Liver (tissue), 9 donors: ENCODE results near the gene SH3RF3. TPM values are rescaled to one million over a fixed set of nuclear protein-coding genes. Genes with fewer than 3 reads are reported as not detected.

Experiments
- DNase-seq: peaks from one replicate; pipeline ENCODE4 v3.0.0-alpha.2; 2017; ENCODE audit warnings: low spot score
- H3K27ac ChIP-seq, 2 donors: one replicate each; pipeline ENCODE4 v1.7.0; 2013; ENCODE audit warnings: inconsistent platforms in 2 of 2, low read length in 2 of 2, control low read depth in 1 of 2, low read depth in 1 of 2, mild to moderate bottlenecking in 1 of 2
- H3K27me3 ChIP-seq, 4 donors: one replicate each; pipeline versions ENCODE4 v1.6.1 to v1.7.0; 2013; ENCODE audit warnings: low read length in 3 of 4, inconsistent platforms in 1 of 4, mild to moderate bottlenecking in 1 of 4, moderate library complexity in 1 of 4; ENCODE audit not compliant: control insufficient read depth in 4 of 4, insufficient read depth in 4 of 4
- H3K36me3 ChIP-seq, 4 donors: one replicate each; pipeline versions ENCODE4 v1.6.1 to v1.7.0; 2013; ENCODE audit warnings: low read length in 3 of 4, mild to moderate bottlenecking in 3 of 4, low read depth in 1 of 4, moderate library complexity in 1 of 4; ENCODE audit not compliant: control insufficient read depth in 4 of 4, insufficient read depth in 3 of 4
- H3K4me1 ChIP-seq, 4 donors: one replicate each; pipeline versions ENCODE4 v1.6.1 to v1.7.0; 2013; ENCODE audit warnings: low read length in 3 of 4, mild to moderate bottlenecking in 3 of 4, moderate library complexity in 1 of 4; ENCODE audit not compliant: control insufficient read depth in 4 of 4, insufficient read depth in 4 of 4
- H3K4me3 ChIP-seq, 3 donors: one replicate each; pipeline versions ENCODE4 v1.6.1 to v1.7.0; 2013; ENCODE audit warnings: low read length in 3 of 3, control low read depth in 1 of 3, low read depth in 1 of 3, mild to moderate bottlenecking in 1 of 3
- H3K9ac ChIP-seq, 2 donors: one replicate each; pipeline ENCODE4 v1.7.0; 2013; ENCODE audit warnings: low read length in 2 of 2, mild to moderate bottlenecking in 2 of 2, moderate library complexity in 2 of 2, control low read depth in 1 of 2, low read depth in 1 of 2
- H3K9me3 ChIP-seq, 4 donors: one replicate each; pipeline versions ENCODE4 v1.6.1 to v1.7.0; 2013; ENCODE audit warnings: low read length in 3 of 4; ENCODE audit not compliant: control insufficient read depth in 4 of 4
- ATF3 ChIP-seq: IDR thresholded peaks from 2 replicates; pipeline ENCODE4 v1.6.1; 2016; ENCODE audit warnings: antibody characterized with exemption
- CTCF ChIP-seq: fragments of 150-350 bp; IDR thresholded peaks from 2 replicates; pipeline ENCODE4 v1.5.1; 2017; ENCODE audit warnings: improper control_type of control experiment, low read depth, low read length; ENCODE audit not compliant: missing input control
- EGR1 ChIP-seq, 2 donors: IDR thresholded peaks; 2 replicates each; pipeline ENCODE4 v1.6.1; 2016 to 2018; ENCODE audit warnings: antibody characterized with exemption in 2 of 2, low read depth in 2 of 2
- FOXA1 ChIP-seq: IDR thresholded peaks from 2 replicates; pipeline ENCODE4 v1.6.1; 2016; ENCODE audit warnings: antibody characterized with exemption
- FOXA2 ChIP-seq: IDR thresholded peaks from 2 replicates; pipeline ENCODE4 v1.6.1; 2016; ENCODE audit warnings: antibody characterized with exemption
- GABPA ChIP-seq, 2 donors: IDR thresholded peaks in 1 of 2; conservative IDR thresholded peaks in 1 of 2; 2 replicates each; pipeline ENCODE4 v1.6.1; 2016; ENCODE audit warnings: antibody characterized with exemption in 2 of 2, mild to moderate bottlenecking in 1 of 2, moderate library complexity in 1 of 2
- HNF4A ChIP-seq, 2 donors: conservative IDR thresholded peaks; 2 replicates each; pipeline ENCODE4 v1.6.1; 2016; ENCODE audit warnings: antibody characterized with exemption in 2 of 2, mild to moderate bottlenecking in 2 of 2
- HNF4G ChIP-seq: IDR thresholded peaks from 2 replicates; pipeline ENCODE4 v1.6.1; 2016; ENCODE audit warnings: antibody characterized with exemption
- JUND ChIP-seq, 2 donors: IDR thresholded peaks; 2 replicates each; pipeline ENCODE4 v1.6.1; 2016; ENCODE audit warnings: antibody characterized with exemption in 2 of 2
- NR2F2 ChIP-seq: IDR thresholded peaks from 2 replicates; pipeline ENCODE4 v1.6.1; 2016; ENCODE audit warnings: antibody characterized with exemption
- RAD21 ChIP-seq, 2 donors: IDR thresholded peaks; 2 replicates each; pipeline ENCODE4 v1.6.1; 2016; ENCODE audit warnings: antibody characterized with exemption in 2 of 2, mild to moderate bottlenecking in 2 of 2
- REST ChIP-seq: IDR thresholded peaks from 2 replicates; pipeline ENCODE4 v1.6.1; 2016; ENCODE audit warnings: antibody characterized with exemption, mild to moderate bottlenecking
- RXRA ChIP-seq, 2 donors: IDR thresholded peaks; 2 replicates each; pipeline ENCODE4 v1.6.1; 2017 to 2018; ENCODE audit warnings: antibody characterized with exemption in 2 of 2, mild to moderate bottlenecking in 1 of 2
- SP1 ChIP-seq: IDR thresholded peaks from 2 replicates; pipeline ENCODE4 v1.6.1; 2018; ENCODE audit warnings: antibody characterized with exemption, mild to moderate bottlenecking
- TAF1 ChIP-seq: conservative IDR thresholded peaks from 2 replicates; pipeline ENCODE4 v1.6.1; 2016; ENCODE audit warnings: antibody characterized with exemption, mild to moderate bottlenecking
- YY1 ChIP-seq: IDR thresholded peaks from 2 replicates; pipeline ENCODE4 v1.6.1; 2016; ENCODE audit warnings: antibody characterized with exemption, mild to moderate bottlenecking
- ZBTB33 ChIP-seq: IDR thresholded peaks from 2 replicates; pipeline ENCODE4 v1.6.1; 2016; ENCODE audit warnings: antibody characterized with exemption
- WGBS: extraction: QIAGEN DNeasy Blood & Tissue Kit; methylation state at CpG from one replicate; pipeline ENCODE4 v1.1.7; 2013; 5-methylcytosine and 5-hydroxymethylcytosine counted together
- polyA plus RNA-seq, 2 donors: library from polyadenylated mRNA; stranded (reverse) in 1 of 2; unstranded in 1 of 2; fragments of 200-250 nt in 1 of 2; fragments of >200 nt in 1 of 2; fragmentation: Nextera tagmentation in 1 of 2; extraction: Ambion mirVana in 1 of 2; gene quantifications; one replicate each; pipeline versions ENCODE4 v1.2.1 to v1.2.3, GENCODE V29; 2013 to 2015
- total RNA-seq, 2 donors: library from RNA; depleted of rRNA; stranded (reverse); fragments of >200 nt; gene quantifications; one replicate each; pipeline ENCODE4 v1.2.3, GENCODE V29; 2014
- TF ChIP-seq, protein P1 (sequence below): IDR thresholded peaks from 2 replicates; pipeline ENCODE4 v1.6.1; 2016; ENCODE audit warnings: antibody characterized with exemption
- donor health status: healthy.
- donor health status: healthy.
- donor health status: healthy.
- donor health status: healthy.
- donor health status: healthy.

SH3RF3 gene
- total and polyA plus RNA-seq, 4 donors: 0.11 to 1.0 (median 0.54) TPM

- no peak for TF ChIP-seq FOXA2
- TF ChIP-seq RAD21 (IDR thresholded peaks at IDR 0.05): no peak
- TF ChIP-seq CTCF: no peak
- TF ChIP-seq SP1: no peak
- no peak for TF ChIP-seq GABPA (IDR thresholded peaks at IDR 0.05 in 1 of 2, conservative IDR thresholded peaks at IDR 0.05 in 1 of 2)
- TF ChIP-seq YY1: no peak
- TF ChIP-seq FOXA1: no peak
- TF ChIP-seq TAF1: no peak
- TF ChIP-seq JUND (IDR thresholded peaks at IDR 0.05): no peak
- no peak for TF ChIP-seq HNF4A (conservative IDR thresholded peaks at IDR 0.05)
- no peak for TF ChIP-seq NR2F2
- TF ChIP-seq, protein P1, sequence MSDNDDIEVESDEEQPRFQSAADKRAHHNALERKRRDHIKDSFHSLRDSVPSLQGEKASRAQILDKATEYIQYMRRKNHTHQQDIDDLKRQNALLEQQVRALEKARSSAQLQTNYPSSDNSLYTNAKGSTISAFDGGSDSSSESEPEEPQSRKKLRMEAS: no peak
- TF ChIP-seq RXRA (IDR thresholded peaks at IDR 0.05): no peak
- no peak for TF ChIP-seq EGR1 (IDR thresholded peaks at IDR 0.05; ENCODE audit: low read depth in 2 of 2)
- no peak for TF ChIP-seq HNF4G
- Histone ChIP-seq H3K27ac (no peak overlapping the region), H3K9ac (no peak overlapping the region), H3K4me1 (peaks cover 2 to 13% (median 6%) of the 10 kb centered on the region in 4 donors), H3K36me3 (no peaks in the 10 kb centered on the region), H3K9me3 (no peaks in the 10 kb centered on the region), H3K4me3 (no peak overlapping the region), H3K27me3 (no peaks in the 10 kb centered on the region)
- no peak for DNase-seq
- 93% methylated on average over 11 of the region's 11 CpGs for WGBS
Measured at GRCh38 chr2:109225170-109225782, 96.3 kb downstream of the SH3RF3 start.

DNA sequence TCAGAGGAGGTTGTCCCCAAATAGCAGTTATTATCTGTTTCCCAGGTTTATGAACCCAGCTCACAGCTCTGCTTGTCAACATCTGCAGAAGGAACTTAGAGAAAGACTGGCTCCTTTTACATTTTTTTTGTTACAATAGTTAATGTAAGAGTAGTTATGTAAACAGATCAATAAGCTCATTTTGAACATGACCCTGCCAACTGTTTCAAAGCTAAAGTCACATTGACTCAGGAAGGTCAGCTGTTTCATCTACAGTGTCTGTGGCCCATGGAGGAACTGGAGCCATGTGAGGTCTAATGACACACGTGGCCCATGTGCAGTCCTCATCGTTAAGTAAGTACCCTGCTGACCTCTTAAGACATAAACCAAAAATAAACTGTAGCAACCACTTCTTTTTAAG, 97.1 kb downstream of the SH3RF3 start:
- Histone ChIP-seq H3K9ac (no peak overlapping the region), H3K27me3 (no peaks in the 10 kb centered on the region), H3K9me3 (no peaks in the 10 kb centered on the region), H3K36me3 (no peaks in the 10 kb centered on the region), H3K4me1 (peaks cover 2 to 13% (median 6%) of the 10 kb centered on the region in 4 donors), H3K27ac (no peak overlapping the region), H3K4me3 (no peak overlapping the region)
- WGBS: 13% methylated on average over 2 of the region's 2 CpGs
- TF ChIP-seq HNF4A (conservative IDR thresholded peaks at IDR 0.05) (peak; percentile 52 to 66), ZBTB33 (no peak), EGR1 (IDR thresholded peaks at IDR 0.05; ENCODE audit: low read depth in 2 of 2) (no peak), JUND (IDR thresholded peaks at IDR 0.05) (peak in 1 of 2 donors; percentile 27), RAD21 (IDR thresholded peaks at IDR 0.05) (no peak), NR2F2 (peak; percentile 55), HNF4G (no peak), GABPA (IDR thresholded peaks at IDR 0.05 in 1 of 2, conservative IDR thresholded peaks at IDR 0.05 in 1 of 2) (no peak), RXRA (IDR thresholded peaks at IDR 0.05) (peak; percentile 60 to 77), TAF1 (no peak), ATF3 (no peak), REST (no peak), SP1 (peak; percentile 24), FOXA1 (no peak), FOXA2 (peak; percentile 9), YY1 (peak; percentile 37), CTCF (no peak)
- TF ChIP-seq, protein P1: peak; percentile 52
- no peak for DNase-seq
